K562 (cell line): ENCODE data around the gene CCDC60. TPM values are rescaled to one million over a fixed set of nuclear protein-coding genes. Genes with fewer than 3 reads are reported as not detected.
A peak's percentile ranks its signal among the peaks of the same experiment; 100 is the strongest.

Experiments
- ATAC-seq: fragments of 200-7000 bp; cut with Tn5 transposase; 3 replicates; pipeline ENCODE4 v1.9.1; 2020; ENCODE audit warnings: moderate library complexity
- BruUV-seq: library from RNA; stranded (reverse); fragments of 400-500 nt; replicated peaks from 2 replicates; lab custom pipeline; 2021; lab: Mats Ljungman, UMichigan
- CTCF ChIA-PET: fragments of 300-600 bp; formaldehyde crosslinking; extraction: SDS; loops from one replicate; lab custom pipeline; 2021; ENCODE audit warnings: low intra/inter-chr PET ratio; lab: Yijun Ruan, JAX
- POLR2A ChIA-PET: fragments of 300-600, 350-650 bp; sonication (Branson Sonifier 250); formaldehyde crosslinking; extraction: SDS; loops from one replicate; lab custom pipeline; 2021; ENCODE audit warnings: antibody characterized with exemption, inconsistent platforms; lab: Yijun Ruan, JAX
- DNase-seq, 4 experiments: peaks; one replicate each; pipeline versions ENCODE4 v3.0.0 to v3.0.0-alpha.2; 2011 to 2018; ENCODE audit warnings: low spot score in 3 of 4, mixed read lengths in 3 of 4; ENCODE audit errors: extremely low read depth in 1 of 4
- FAIRE-seq: peaks from 2 replicates; lab custom pipeline; 2011; peaks lifted over from hg19 to GRCh38; lab: Jason Lieb, UNC
- H2AFZ ChIP-seq: 2 replicates; pipeline ENCODE4 v1.6.0; 2011; ENCODE audit warnings: low read depth, low read length, control low read depth, inconsistent platforms
- H3K27ac ChIP-seq: fragments of 200-600 bp; 3 replicates; pipeline ENCODE4 v1.8.0; 2011; ENCODE audit warnings: low read depth, mild to moderate bottlenecking, control low read depth, inconsistent platforms, low read length, moderate library complexity, mixed read lengths; ENCODE audit errors: extremely low read depth
- H3K27me3 ChIP-seq, 2 experiments: fragments of 300-600 bp in 1 of 2; 2 replicates in 1 of 2; 3 replicates in 1 of 2; pipeline versions ENCODE4 v1.6.0 to v1.8.0; 2011; ENCODE audit warnings: inconsistent platforms in 2 of 2, low read length in 2 of 2, mild to moderate bottlenecking in 1 of 2, mixed read lengths in 1 of 2, moderate library complexity in 1 of 2; ENCODE audit not compliant: control insufficient read depth in 2 of 2, insufficient read depth in 2 of 2
- H3K36me3 ChIP-seq: fragments of 300-600 bp; 3 replicates; pipeline ENCODE4 v1.8.0; 2011; ENCODE audit warnings: mild to moderate bottlenecking, low read length, inconsistent platforms; ENCODE audit not compliant: control insufficient read depth, insufficient read depth
- H3K4me1 ChIP-seq, 2 experiments: fragments of 200-600 bp in 1 of 2; replicated peaks in 1 of 2; 2 replicates in 1 of 2; 3 replicates in 1 of 2; pipeline versions ENCODE4 v1.5.1 to v1.8.0; 2011; ENCODE audit warnings: inconsistent platforms in 2 of 2, low read length in 2 of 2, mild to moderate bottlenecking in 1 of 2, mixed read lengths in 1 of 2, moderate library complexity in 1 of 2; ENCODE audit not compliant: control insufficient read depth in 2 of 2, insufficient read depth in 2 of 2
- H3K4me2 ChIP-seq: 2 replicates; pipeline ENCODE4 v1.6.1; 2011; ENCODE audit warnings: low read length, control low read depth, inconsistent platforms, mixed read lengths; ENCODE audit not compliant: insufficient read depth
- H3K4me3 ChIP-seq: fragments of 200-600 bp; sonication (generic), shearing (Covaris generic); 2 replicates; pipeline ENCODE4 v1.5.1; 2016; ENCODE audit warnings: control low read depth, inconsistent platforms
- H3K79me2 ChIP-seq: fragments of 200-600 bp; 3 replicates; pipeline ENCODE4 v1.8.0; 2011; ENCODE audit warnings: low read length, inconsistent platforms; ENCODE audit not compliant: control insufficient read depth, insufficient read depth
- H3K9ac ChIP-seq, 2 experiments: 2 replicates each; pipeline versions ENCODE4 v1.6.0 to v1.6.1; 2011; ENCODE audit warnings: low read depth in 2 of 2, low read length in 2 of 2, control low read depth in 1 of 2, inconsistent platforms in 1 of 2, mild to moderate bottlenecking in 1 of 2, mixed read lengths in 1 of 2; ENCODE audit not compliant: insufficient read depth in 1 of 2
- H3K9me1 ChIP-seq: one replicate; pipeline ENCODE4 v1.6.0; 2011; ENCODE audit warnings: inconsistent platforms, mild to moderate bottlenecking, low read length, moderate library complexity; ENCODE audit not compliant: control insufficient read depth, insufficient read depth
- H3K9me3 ChIP-seq: replicated peaks from 2 replicates; pipeline ENCODE4 v1.5.1; 2011; ENCODE audit warnings: low read depth, low read length, inconsistent platforms; ENCODE audit not compliant: control insufficient read depth, insufficient read depth
- H4K20me1 ChIP-seq: replicated peaks from 2 replicates; pipeline ENCODE4 v1.6.1; 2011; ENCODE audit warnings: low read length, inconsistent platforms, mixed read lengths; ENCODE audit not compliant: control insufficient read depth, insufficient read depth
- ETS1 ChIP-seq: conservative IDR thresholded peaks from 2 replicates; pipeline ENCODE4 v1.6.1; 2011; ENCODE audit warnings: low read depth, mild to moderate bottlenecking, low read length; ENCODE audit not compliant: control insufficient read depth
- GATA2 ChIP-seq: sonication (generic); formaldehyde crosslinking; IDR thresholded peaks from 2 replicates; pipeline ENCODE4 v1.4.0; 2020; ENCODE audit warnings: mild to moderate bottlenecking, missing genetic modification reagents
- NRF1 ChIP-seq, 2 experiments: fragments of 450-650 bp; IDR thresholded peaks in 1 of 2; conservative IDR thresholded peaks in 1 of 2; 2 replicates each; pipeline ENCODE4 v1.6.1; 2014; ENCODE audit warnings: mild to moderate bottlenecking in 2 of 2
- SETDB1 ChIP-seq: IDR thresholded peaks from one replicate; pipeline ENCODE4 v1.6.1; 2012; ENCODE audit warnings: low read length, control low read depth, inconsistent platforms
- WGBS: fragments of 100-300 bp; shearing (Covaris generic); methylation state at CpG from one replicate; pipeline ENCODE4 v1.1.6; 2016; ENCODE audit warnings: low coverage, mixed read lengths; ENCODE audit not compliant: insufficient coverage; ENCODE audit errors: missing lambda C conversion rate; 5-methylcytosine and 5-hydroxymethylcytosine counted together
- in situ Hi-C: fragments of 300-500 bp; cut with MboI; formaldehyde crosslinking; loops from 4 replicates; pipeline ENCODE4 v1.15.0; 2018; ENCODE audit warnings: inconsistent platforms, mixed read lengths
- intact Hi-C: fragments of 100-400 bp; cut with micrococcal nuclease; formaldehyde crosslinking; loops from 2 replicates; pipeline ENCODE4 v1.14.2; 2022
- polyA plus RNA-seq, 8 experiments: library from polyadenylated mRNA; depleted of rRNA in 4 of 8; stranded (reverse) in 5 of 8; unstranded in 3 of 8; fragments of >200 nt; fragmentation: Nextera tagmentation in 2 of 8; fragmentation: Illumina TruSeq in 1 of 8; extraction: Ambion mirVana in 2 of 8; extraction: Trizol in 1 of 8; gene quantifications; 2 replicates each; pipeline versions ENCODE4 v1.2.1 to v1.2.3, GENCODE V29; 2011 to 2014; ENCODE audit warnings: inconsistent platforms in 1 of 8, missing spikeins in 1 of 8
- total RNA-seq, 7 experiments: library from RNA; depleted of rRNA in 6 of 7; stranded (reverse); fragments of >200 nt in 6 of 7; fragmentation: Illumina TruSeq in 2 of 7; extraction: Trizol in 2 of 7; gene quantifications; 2 replicates each; pipeline versions ENCODE4 v1.2.1 to v1.2.3, GENCODE V29; 2011 to 2021; ENCODE audit warnings: low replicate concordance in 1 of 7

The CCDC60 gene
- total and polyA plus RNA-seq, 9 of the 15 experiments (the other 6 are each of a cell fraction or from before 2014, with no cell fraction given) = not detected

GRCh38 chr12:119320678-119321077 lies 13.9 kb upstream of the CCDC60 start (continued):
- TF ChIP-seq SETDB1 (no peak), ETS1 (no peak)

GRCh38 chr12:119322301-119322723 lies 12.2 kb upstream of the CCDC60 start:
- no peak overlapping the region for H3K4me2 ChIP-seq
- H4K20me1 ChIP-seq = no peaks in the 10 kb centered on the region
- TF ChIP-seq NRF1 (conservative IDR thresholded peaks at IDR 0.05 in 1 of 2, IDR thresholded peaks at IDR 0.05 in 1 of 2) = peak; percentile 74 to 77
- TF ChIP-seq GATA2 (CRISPR knock-in tag) = no peak
- H3K79me2 ChIP-seq = no peaks in the 10 kb centered on the region
- 2% methylated on average over 7 of the region's 7 CpGs for WGBS
- CTCF ChIA-PET = no interaction called here
- H3K9me3 ChIP-seq = no peaks in the 10 kb centered on the region
- DNase-seq (no peak), ATAC-seq (no peak), FAIRE-seq (no peak)
- no peak overlapping the region for H3K4me3 ChIP-seq
- BruUV-seq = no TSS peak
- no peaks in the 10 kb centered on the region for H3K27me3 ChIP-seq
- in situ Hi-C loops = no loop called here
- H3K36me3 ChIP-seq = no peaks in the 10 kb centered on the region
- no peak overlapping the region for H3K27ac ChIP-seq
- no peak overlapping the region for H2AFZ ChIP-seq
- H3K9ac ChIP-seq = no peak overlapping the region
- no peaks in the 10 kb centered on the region for H3K9me1 ChIP-seq
- no peaks in the 10 kb centered on the region for H3K4me1 ChIP-seq
- intact Hi-C loops = no loop called here
- POLR2A ChIA-PET = no interaction called here
